Measurements from ENCODE around the gene TOMM40.
"Not testable (repeated sequence)": the region's sequence is repeated elsewhere in the genome, so short reads cannot be mapped to it uniquely, and the experiment has no call there.

The TOMM40 gene

GRCh38 chr19:44891016-44891882 lies at the start of gene TOMM40:
Gene TOMM40 (plus strand): TSS chr19:44891254. CDS start chr19:44891416, 162 bp downstream.
- DNase-seq = peak; percentile 50

GRCh38 chr19:44845286-44845611 lies 45.8 kb upstream of the TOMM40 start:
- DNase-seq = peak; percentile 29

DNA sequence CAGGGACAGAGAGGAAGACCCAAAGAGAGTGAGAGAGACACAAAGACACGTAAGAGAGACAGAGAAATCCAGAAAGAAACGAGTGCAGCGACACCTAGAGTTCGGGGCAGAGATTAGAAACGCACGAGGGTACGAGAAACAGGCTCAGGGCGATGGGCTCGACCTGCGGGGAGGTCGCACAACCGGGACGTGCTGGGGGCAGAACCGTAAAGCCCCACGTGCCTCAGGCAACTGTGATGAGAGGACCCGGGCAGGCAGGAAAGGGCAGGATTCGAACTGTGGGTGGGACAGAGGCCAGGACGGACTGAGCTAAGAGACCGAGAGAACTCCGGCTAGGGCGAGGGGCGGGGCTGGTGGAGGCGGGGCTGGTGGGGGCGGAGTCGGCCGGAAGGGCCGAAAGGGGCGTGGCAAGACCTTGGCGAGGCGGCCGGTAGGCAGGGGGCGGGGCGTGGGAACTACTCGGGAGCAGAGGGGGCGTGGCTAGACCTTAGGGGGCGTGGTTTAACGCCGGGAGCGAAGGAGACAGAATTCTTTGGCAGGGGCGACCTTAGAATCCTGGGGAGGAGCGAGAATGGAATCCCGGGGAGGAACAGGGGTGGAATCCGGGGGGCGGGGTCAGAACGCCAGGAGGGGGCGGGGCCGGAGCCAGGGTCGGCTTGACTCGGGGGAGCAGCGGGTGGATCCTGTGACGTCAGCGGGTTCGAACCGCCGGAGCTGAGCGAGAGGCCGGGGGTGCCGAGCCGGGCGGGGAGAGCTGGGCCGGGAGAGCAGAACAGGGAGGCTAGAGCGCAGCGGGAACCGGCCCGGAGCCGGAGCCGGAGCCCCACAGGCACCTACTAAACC lies 45.2 kb upstream of the TOMM40 start, which contains the start of gene NECTIN2:
NECTIN2 (plus strand) TSS at position 686 of the 843 bp plus-strand sequence. CDS start 229 bp downstream, outside the sequence.
- DNase-seq = peak; percentile 99

GRCh38 chr19:44846455-44847143 lies 44.5 kb upstream of the TOMM40 start:
- DNase-seq = no peak

- peak; percentile 31 for DNase-seq
Measured at GRCh38 chr19:44847144-44848035, 43.7 kb upstream of the TOMM40 start.

GRCh38 chr19:44848036-44848811 lies 42.8 kb upstream of the TOMM40 start:
- DNase-seq = peak; percentile 29

- DNase-seq = no peak
Measured at GRCh38 chr19:44848812-44849447, 42.1 kb upstream of the TOMM40 start.

DNA sequence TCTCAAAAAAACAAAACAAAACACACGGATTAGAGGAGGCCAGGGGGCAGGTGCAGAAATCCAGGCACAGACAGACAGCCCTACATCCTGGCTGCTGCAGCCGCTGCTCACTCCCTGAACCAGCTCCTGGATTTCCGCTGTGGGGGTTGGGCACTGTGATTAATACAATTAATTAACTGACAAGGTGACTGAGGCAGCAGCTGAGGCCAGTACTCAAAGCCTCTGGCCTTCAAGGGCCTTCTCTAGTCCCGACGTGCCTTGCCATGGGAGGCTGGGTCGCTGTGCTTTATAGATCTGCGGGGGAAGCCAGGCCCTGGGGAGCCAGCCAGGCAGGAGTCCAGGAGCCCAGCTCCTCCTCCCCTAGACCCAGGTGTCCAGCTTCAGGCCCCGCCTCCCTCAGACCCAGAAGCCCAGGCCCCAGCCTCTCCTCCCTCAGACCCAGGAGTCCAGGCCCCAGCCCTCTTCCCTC lies 40.4 kb upstream of the TOMM40 start:
- DNase-seq = no peak

DNA sequence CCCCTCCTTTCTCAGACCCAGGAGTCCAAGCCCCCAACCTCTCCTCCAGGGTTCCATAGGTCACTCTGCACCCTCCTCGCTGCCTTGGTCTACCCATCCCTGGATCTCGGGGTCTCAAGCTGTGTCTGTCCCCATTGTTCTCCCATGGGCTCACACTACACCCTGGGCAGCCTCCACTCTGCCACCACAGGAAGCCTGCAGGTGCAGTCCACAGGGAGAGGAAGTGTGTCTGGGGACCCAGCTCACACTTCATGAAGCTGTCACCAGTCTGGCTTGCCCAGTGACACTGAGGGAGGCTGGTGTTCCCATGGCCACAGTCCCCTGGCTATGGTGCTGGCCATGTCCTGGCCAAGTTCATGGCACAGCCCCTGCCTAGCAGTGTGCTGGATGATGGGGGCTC lies 39.6 kb upstream of the TOMM40 start:
- DNase-seq = no peak

DNA sequence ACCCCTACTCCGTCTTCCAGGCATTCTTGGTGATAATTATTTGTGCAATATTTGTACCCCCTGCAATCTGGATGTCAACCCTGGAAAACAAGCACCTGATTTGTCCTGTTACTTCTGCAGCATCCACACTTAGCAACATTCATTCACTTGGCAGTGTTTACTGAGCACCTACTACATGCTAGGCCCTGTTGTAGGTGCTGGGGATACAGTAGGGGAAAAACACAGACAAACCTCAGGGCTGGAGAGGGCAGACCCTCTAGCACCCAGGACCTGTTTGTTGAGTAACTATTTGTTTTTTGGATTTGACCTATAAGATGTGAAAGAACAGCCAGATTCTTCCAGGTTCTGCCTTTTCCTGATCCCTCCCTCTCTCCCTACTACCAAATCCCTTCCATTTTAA lies 35.4 kb upstream of the TOMM40 start:
- no peak for DNase-seq

DNA sequence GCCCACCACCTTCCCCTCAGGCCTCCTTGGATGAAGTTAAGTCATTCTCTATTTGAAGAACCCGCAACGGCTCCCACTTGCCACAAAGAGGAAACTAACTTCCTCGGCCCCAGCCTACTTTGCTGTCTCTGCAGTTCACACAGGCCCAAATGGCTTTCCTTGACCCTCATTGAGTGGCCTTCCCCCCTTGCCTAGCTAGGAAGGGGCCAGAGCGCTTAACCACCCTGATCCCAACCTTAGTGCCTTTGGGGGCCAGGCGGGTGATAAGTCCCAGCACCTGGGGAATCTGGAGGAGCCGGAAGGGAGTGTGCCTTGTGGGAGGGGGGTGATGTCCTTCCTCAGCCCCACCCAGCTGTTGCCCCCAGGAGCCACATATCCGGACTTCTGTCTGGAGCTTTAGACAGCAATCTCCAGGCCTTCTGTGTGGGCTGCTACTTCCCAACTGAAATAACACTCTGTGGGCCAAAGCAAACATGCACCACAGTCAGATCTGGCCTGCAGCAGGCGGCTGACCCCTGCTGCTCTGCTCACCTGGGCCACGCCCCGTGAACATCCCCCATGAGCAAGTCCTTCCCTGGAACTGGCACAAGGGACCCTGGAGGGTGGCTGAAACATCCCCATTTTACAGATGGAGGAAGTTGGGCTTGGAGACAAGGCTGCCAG lies 34.5 kb upstream of the TOMM40 start:
- no peak for DNase-seq

DNA sequence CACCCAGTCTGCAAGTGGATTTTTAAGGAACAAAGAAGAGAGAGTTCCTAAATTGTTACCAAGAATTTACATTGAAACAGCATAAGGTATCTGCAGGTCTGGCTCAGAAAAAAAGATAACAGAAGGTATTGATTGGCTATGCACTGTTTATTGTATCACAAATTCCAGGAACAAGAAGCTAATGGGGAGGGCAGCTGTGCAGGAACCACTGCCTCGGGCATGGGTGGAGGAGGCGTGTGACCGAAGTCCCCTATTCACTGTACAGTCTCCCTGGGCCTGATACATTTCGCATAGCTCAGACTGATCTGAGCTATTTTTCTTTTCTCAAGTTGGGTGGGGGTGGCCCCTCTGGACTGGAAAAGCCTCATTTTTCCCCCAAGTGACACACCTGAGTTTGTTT lies 33.2 kb upstream of the TOMM40 start:
- no peak for DNase-seq

GRCh38 chr19:44861576-44861975 lies 29.5 kb upstream of the TOMM40 start:
- DNase-seq = not testable (repeated sequence)

DNA sequence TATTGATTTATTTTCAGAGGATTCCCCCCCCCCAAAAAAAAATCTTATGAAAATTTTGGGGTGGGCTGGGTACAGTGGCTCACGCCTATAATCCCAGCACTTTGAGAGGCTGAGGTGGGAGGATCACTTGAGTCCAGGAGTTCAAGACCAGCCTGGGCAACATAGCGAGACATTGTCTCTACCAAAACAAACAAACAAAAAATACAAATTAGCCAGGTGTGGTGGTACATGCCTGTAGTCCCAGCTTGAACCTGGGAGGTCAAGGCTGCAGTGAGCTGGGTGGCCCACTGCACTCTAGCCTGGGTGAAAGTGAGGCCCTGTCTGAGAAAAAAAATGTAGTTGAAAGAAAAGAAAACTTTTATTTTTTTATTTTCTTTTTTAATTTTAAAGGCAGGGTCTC lies 27.1 kb upstream of the TOMM40 start:
- DNase-seq = no peak

DNA sequence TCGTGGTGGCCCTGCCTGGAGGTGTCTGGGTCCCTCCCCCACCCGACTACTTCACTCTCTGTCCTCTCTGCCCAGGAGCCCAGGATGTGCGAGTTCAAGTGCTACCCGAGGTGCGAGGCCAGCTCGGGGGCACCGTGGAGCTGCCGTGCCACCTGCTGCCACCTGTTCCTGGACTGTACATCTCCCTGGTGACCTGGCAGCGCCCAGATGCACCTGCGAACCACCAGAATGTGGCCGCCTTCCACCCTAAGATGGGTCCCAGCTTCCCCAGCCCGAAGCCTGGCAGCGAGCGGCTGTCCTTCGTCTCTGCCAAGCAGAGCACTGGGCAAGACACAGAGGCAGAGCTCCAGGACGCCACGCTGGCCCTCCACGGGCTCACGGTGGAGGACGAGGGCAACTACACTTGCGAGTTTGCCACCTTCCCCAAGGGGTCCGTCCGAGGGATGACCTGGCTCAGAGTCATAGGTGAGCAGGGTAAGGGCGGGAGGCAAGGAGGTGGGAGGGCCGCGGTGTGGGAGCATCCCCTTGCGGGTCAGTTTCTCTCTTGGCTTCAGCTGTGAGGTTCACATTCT lies 25.8 kb upstream of the TOMM40 start:
- no peak for DNase-seq

GRCh38 chr19:44866664-44867063 lies 24.4 kb upstream of the TOMM40 start:
- no peak for DNase-seq

DNA sequence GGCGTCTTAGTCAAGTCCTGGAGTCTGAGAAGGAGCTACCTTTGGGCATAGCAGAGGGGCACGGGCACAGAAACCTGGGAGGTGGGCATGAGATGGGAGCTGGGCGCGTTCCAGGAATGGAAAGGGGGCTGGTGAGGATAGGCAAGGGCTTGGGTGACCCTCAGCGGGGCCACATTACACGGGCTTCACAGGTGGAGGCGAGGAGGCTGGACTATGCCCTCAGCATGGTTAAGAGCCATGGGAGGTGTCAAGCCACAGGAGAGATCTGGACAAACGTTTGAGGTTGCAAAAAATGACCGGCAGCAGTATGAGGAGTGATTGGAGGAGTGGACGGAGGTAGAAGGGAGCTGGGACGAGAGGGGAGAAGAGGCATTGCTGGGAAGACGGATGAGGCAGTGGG lies 23.5 kb upstream of the TOMM40 start:
- DNase-seq = no peak

- no peak for DNase-seq
Measured at GRCh38 chr19:44869733-44870470, 21.2 kb upstream of the TOMM40 start.

DNA sequence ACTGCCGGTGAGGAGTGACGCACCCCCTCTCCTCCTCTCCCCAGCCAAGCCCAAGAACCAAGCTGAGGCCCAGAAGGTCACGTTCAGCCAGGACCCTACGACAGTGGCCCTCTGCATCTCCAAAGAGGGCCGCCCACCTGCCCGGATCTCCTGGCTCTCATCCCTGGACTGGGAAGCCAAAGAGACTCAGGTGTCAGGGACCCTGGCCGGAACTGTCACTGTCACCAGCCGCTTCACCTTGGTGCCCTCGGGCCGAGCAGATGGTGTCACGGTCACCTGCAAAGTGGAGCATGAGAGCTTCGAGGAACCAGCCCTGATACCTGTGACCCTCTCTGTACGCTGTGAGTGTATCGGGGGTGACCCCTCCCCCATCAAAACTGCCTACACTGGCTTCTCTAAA lies 19.2 kb upstream of the TOMM40 start:
- DNase-seq = no peak
